Activated T-helper 1 cell treated with anti-CD3 and anti-CD28 coated beads, Interleukin-12 subunit alpha, Interleukin-12 subunit beta, Interleukin-2, Interleukin-4 antibody, amounts not matched to agents 30 ng/mL and 10 ng/mL and 1 ng/mL, durations not matched to agents 14 hours and 24 hours and 36 hours (primary cell): ENCODE data around the gene PRSS16. TPM values are rescaled to one million over a fixed set of nuclear protein-coding genes. Genes with fewer than 3 reads are reported as not detected.

Experiments
- DNase-seq: peaks from one replicate; pipeline ENCODE4 v3.0.0; 2021; ENCODE audit warnings: low spot score
- H3K27ac Mint-ChIP-seq: one replicate; pipeline ENCODE4 v1.8.0; 2021; ENCODE audit warnings: mild to moderate bottlenecking, mixed read lengths
- H3K27me3 Mint-ChIP-seq: one replicate; pipeline ENCODE4 v1.8.0; 2022; ENCODE audit warnings: mild to moderate bottlenecking, moderate library complexity, mixed read lengths; ENCODE audit not compliant: insufficient read depth
- H3K36me3 Mint-ChIP-seq: one replicate; pipeline ENCODE4 v1.8.0; 2021; ENCODE audit warnings: low read depth, mixed read lengths
- H3K4me1 Mint-ChIP-seq: one replicate; pipeline ENCODE4 v1.8.0; 2021; ENCODE audit warnings: low read depth, mixed read lengths
- H3K4me3 Mint-ChIP-seq: one replicate; pipeline ENCODE4 v1.8.0; 2021; ENCODE audit warnings: mild to moderate bottlenecking, moderate library complexity, mixed read lengths
- H3K9me3 Mint-ChIP-seq: one replicate; pipeline ENCODE4 v1.8.0; 2021; ENCODE audit warnings: mixed read lengths
- intact Hi-C: fragments of 100-400 bp; cut with micrococcal nuclease; formaldehyde crosslinking; loops from one replicate; pipeline ENCODE4 v1.15.1; 2024
- total RNA-seq: library from RNA; stranded (reverse); gene quantifications from 2 replicates; pipeline ENCODE4 v1.2.3, GENCODE V29; 2022

Gene PRSS16
- total RNA-seq, 1 donor from 2014 or later = 0.13 TPM

DNA sequence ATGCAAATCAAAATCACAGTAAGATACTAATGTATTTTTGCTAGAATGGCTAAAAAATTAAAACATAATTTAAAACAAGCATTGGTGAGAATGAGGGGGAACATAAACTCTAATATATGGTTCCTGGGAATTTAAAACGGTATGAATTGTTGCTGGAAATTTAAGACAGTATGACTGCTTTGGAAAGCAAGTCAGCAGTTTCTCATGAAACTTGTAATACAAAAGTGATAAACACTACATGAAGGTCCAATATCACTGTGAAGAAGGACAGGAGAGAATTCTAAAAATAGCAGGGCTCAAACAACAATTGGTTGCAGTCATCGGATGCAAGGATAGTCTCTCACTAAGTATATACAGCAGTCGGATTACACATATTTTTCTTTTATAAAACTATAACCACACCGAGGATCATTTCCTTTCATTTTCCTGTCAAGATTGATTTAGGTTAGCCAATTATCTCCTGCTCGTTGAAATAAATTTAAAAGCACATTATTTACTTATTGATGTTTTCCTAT, 18.5 kb upstream of the PRSS16 start:
- H3K36me3 Mint-ChIP-seq = no peaks in the 10 kb centered on the region
- H3K4me3 Mint-ChIP-seq = no peak overlapping the region
- H3K4me1 Mint-ChIP-seq = no peaks in the 10 kb centered on the region
- intact Hi-C loops = no loop called here
- H3K9me3 Mint-ChIP-seq = no peaks in the 10 kb centered on the region
- no peak overlapping the region for H3K27ac Mint-ChIP-seq
- no peak for DNase-seq
- peaks cover 19% of the 10 kb centered on the region for H3K27me3 Mint-ChIP-seq

DNA sequence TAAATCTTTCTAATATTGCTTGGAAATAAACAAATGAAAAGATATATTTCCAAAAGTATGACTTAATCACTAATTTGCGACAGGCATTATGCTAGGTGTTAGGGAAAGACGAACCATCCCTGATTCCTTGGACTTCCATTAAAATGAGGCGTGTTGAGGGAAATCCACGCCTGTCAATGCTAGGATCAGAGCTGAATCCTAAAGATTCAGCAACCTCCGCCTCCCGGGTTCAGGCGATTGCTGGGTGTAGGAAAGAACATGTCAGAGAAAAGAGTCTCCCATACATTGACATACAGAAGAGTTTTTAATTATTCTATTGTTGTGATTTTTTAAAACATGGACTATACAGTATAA, 16.8 kb upstream of the PRSS16 start:
- no peak for DNase-seq
- intact Hi-C loops = no loop called here
- no peak overlapping the region for H3K27ac Mint-ChIP-seq
- no peaks in the 10 kb centered on the region for H3K36me3 Mint-ChIP-seq
- H3K4me3 Mint-ChIP-seq = no peak overlapping the region
- H3K9me3 Mint-ChIP-seq = no peaks in the 10 kb centered on the region
- H3K4me1 Mint-ChIP-seq = peaks cover 5% of the 10 kb centered on the region
- H3K27me3 Mint-ChIP-seq = peaks cover 27% of the 10 kb centered on the region

DNA sequence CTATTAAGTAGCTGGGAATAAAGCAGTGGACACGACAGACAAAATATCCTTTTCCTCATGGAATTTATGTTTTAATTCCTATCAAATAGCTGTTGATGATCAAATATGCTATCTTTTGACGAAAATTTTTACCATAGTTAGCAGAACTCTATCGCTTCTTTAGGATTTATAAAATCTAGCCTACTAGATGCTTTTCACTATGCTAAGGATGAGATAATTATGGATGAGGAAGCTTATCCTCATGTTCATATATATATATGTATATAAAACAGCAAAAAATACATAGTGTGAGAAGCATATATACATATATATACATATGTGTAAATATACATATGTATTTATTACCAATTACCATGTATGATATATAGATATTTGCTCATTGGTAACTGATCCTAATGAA, 12.9 kb upstream of the PRSS16 start:
- peaks cover 5% of the 10 kb centered on the region for H3K36me3 Mint-ChIP-seq
- H3K9me3 Mint-ChIP-seq = no peaks in the 10 kb centered on the region
- H3K27me3 Mint-ChIP-seq = peaks cover 54% of the 10 kb centered on the region
- intact Hi-C loops = loop anchor here (2.0 kb wide), 1 partner anchor 20 kb away; no protein-coding TSS in a partner anchor
- peaks cover 23% of the 10 kb centered on the region for H3K4me1 Mint-ChIP-seq
- no peak for DNase-seq
- H3K27ac Mint-ChIP-seq = no peak overlapping the region
- H3K4me3 Mint-ChIP-seq = no peak overlapping the region

DNA sequence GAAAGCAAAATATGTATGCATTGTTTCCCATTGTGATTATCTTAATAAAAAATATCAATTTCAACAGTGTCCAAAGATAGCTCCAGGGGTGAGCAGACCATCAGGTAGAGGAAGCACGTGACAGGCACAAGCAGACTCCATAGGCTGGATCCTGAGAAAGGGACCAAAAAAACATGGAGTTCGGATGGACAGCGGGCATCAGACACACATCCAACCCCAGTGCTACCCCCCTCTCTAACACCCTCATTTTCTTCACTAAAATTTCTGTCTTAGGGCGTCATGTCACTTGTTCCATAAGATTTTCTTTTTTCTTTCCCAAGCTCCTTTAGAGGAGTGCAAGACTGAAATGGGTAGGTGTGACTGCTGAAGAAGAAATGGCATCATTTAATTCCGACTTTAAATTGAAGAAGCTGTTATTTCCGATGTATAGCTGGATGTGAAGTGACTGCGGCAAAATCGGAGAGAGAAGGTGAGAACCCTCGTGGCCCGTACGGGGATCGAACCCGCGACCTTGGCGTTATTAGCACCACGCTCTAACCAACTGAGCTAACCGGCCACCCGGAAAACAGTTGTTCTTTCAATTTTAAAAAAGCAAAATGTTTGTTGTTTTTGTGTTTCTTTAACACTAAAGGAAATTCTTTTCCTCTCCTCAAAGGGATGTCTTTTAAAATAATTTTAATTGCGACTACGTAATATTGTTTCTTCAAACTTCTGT, 10.3 kb upstream of the PRSS16 start:
- Mint-ChIP-seq H3K9me3 (no peaks in the 10 kb centered on the region), H3K4me3 (peak overlapping the region; percentile 71), H3K36me3 (peaks cover 5% of the 10 kb centered on the region), H3K27me3 (peaks cover 46% of the 10 kb centered on the region), H3K27ac (peak overlapping the region; percentile 25), H3K4me1 (peaks cover 23% of the 10 kb centered on the region)
- no peak for DNase-seq
- intact Hi-C loops = loop anchor here (5.0 kb wide), 1 partner anchor 435 kb away; no protein-coding TSS in a partner anchor

DNA sequence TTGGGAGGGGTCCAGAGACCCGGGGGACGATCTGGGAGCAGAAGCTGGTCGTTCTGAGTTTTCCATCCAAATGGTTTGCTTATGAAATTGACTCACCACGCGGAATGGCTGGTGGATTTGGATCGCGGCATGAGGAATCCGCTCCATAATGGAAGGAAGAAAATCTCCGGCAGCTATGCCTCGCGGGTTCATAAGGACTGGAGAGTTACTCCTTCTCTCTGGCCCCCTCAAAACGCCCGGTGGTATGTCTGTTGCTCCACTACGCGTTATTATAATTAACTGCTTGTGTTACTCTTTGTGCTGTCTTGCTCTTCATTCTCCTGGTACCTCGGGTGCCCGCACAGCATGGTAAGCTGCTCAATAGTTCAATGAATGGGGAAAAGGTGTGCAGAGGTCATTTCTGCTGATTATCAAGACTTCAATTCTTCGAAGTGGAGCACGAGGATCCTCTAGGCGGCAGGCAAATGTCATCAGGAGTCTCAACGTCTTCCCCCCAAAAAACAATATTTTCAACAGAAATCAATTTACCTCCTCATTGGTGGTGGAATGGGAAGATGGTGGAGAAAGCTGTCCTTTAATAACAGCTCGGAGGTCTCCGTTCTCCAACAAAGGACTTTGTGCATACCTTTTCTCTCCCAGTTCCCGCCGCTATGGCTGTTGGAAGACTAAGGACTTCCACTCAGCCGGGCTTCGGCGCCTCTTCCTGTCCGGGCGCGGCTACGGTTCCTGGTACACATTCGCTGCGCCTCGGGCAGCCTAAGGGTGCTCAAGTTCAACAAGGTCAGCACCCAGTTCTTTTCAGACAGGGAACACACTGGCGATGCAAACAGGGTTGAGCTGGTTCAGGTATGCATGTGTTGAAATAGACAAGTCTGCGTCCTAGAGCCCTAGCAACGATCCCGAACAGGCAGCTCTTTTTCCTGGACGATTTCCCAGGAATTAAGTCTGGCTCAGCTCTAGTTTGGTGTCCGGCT, 9.2 kb upstream of the PRSS16 start:
- Mint-ChIP-seq H3K4me1 (peaks cover 23% of the 10 kb centered on the region), H3K4me3 (peak overlapping the region; percentile 71), H3K9me3 (no peaks in the 10 kb centered on the region), H3K36me3 (peaks cover 5% of the 10 kb centered on the region), H3K27me3 (peaks cover 51% of the 10 kb centered on the region), H3K27ac (no peak overlapping the region)
- no peak for DNase-seq
- intact Hi-C loops = loop anchor here (2.0 to 5.0 kb wide), 2 partner anchors 51 to 434 kb away; no protein-coding TSS in a partner anchor

DNA sequence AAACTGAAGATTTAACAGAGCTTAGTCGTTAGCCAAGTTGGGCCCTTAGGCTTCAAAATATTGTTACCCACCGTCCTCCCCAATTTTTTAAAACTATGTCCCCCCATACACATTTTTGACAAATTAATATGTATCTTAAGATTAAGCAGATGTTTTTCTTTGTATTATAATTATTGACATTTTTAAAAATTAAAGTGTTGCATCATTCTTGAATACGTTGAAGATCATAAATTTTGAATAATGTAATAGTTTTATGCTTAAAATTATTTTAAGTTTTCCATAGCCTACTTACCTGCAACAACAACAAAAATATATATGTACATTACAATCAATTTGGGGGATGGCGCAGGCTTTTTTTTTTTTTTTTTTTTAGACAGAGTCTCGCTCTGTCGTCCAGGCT, 8.2 kb upstream of the PRSS16 start:
- intact Hi-C loops = loop anchor here (2.0 to 5.0 kb wide), 2 partner anchors 50 to 433 kb away; no protein-coding TSS in a partner anchor
- Mint-ChIP-seq H3K36me3 (peaks cover 5% of the 10 kb centered on the region), H3K4me3 (no peak overlapping the region), H3K4me1 (peaks cover 23% of the 10 kb centered on the region), H3K27me3 (peaks cover 51% of the 10 kb centered on the region), H3K9me3 (no peaks in the 10 kb centered on the region), H3K27ac (no peak overlapping the region)
- no peak for DNase-seq

DNA sequence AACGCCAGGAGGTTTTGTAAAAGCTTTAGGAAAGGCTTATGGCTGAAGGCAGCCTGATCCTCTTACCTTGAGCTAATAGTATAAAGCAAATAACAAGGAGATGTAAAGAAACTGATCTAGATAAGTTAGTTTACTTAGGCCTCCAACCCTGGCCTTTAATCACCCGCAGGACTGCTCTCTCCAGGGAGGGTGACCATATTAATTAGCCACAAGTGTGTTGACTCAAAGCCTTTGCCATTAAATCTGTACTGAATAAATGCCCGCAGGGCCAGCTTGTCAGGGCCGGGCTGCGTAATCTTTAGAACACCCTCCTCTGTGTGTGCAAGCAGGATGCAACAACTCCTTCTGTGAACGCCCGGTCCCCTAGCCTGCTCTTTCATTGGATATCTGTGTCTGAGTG, 6.1 kb upstream of the PRSS16 start:
- peaks cover 18% of the 10 kb centered on the region for H3K4me1 Mint-ChIP-seq
- H3K4me3 Mint-ChIP-seq = no peak overlapping the region
- intact Hi-C loops = no loop called here
- peaks cover 40% of the 10 kb centered on the region for H3K27me3 Mint-ChIP-seq
- no peak overlapping the region for H3K27ac Mint-ChIP-seq
- DNase-seq = no peak
- peaks cover 5% of the 10 kb centered on the region for H3K36me3 Mint-ChIP-seq
- no peaks in the 10 kb centered on the region for H3K9me3 Mint-ChIP-seq

DNA sequence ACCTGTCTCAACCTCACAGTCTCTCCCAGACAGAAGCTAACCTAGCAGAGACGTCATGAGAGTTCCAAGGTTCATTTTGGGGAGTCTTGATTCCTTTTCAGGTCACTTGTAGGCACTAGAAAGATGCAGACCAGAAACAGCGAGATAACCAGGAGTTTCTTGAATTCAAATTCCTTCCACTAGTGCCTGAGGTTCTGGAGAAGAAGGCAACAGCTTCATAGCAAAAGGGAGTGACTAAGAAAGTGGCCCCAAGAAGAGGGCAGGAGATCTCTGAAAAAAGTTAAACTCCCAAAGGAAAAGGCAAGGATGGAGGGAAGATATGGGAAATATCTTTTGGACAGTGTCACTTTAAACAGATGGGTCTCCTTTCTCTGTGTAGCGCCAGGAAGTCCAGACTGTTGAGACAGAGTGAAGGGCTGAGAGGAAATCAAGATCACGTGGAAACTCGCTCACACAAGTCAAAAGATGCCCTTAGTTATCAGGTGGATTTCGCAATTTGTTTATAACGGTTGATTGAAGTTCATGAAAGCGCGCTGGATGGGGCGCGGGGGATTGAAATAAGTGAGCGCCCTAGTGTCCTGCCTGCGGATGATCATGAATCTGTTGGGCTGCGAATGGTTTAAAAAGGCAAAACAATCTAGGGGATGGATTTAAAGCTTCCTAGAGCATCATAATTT, 4.8 kb upstream of the PRSS16 start:
- Mint-ChIP-seq H3K27ac (no peak overlapping the region), H3K27me3 (peaks cover 28% of the 10 kb centered on the region), H3K36me3 (peaks cover 5% of the 10 kb centered on the region), H3K4me1 (peaks cover 11% of the 10 kb centered on the region), H3K9me3 (no peaks in the 10 kb centered on the region), H3K4me3 (no peak overlapping the region)
- intact Hi-C loops = no loop called here
- DNase-seq = no peak

DNA sequence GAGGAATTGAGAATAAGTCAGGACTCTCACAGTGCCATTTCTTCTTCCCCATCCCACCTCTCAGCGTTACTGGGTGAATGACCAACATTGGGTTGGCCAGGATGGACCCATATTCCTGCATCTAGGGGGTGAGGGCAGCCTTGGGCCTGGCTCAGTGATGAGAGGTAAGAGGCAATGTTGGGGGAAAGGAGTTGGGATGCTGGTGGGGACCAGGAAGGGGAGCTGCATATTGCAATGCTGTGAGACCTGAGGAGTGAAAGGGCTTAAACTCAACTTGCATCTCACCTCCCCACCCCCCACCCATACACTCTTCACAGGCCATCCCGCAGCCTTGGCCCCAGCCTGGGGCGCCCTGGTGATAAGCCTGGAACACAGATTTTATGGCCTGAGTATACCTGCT, 1.3 kb downstream of the PRSS16 start:
- intact Hi-C loops = no loop called here
- peaks cover 36% of the 10 kb centered on the region for H3K27me3 Mint-ChIP-seq
- H3K4me1 Mint-ChIP-seq = peaks cover 5% of the 10 kb centered on the region
- no peak overlapping the region for H3K4me3 Mint-ChIP-seq
- no peak for DNase-seq
- no peaks in the 10 kb centered on the region for H3K36me3 Mint-ChIP-seq
- no peak overlapping the region for H3K27ac Mint-ChIP-seq
- H3K9me3 Mint-ChIP-seq = no peaks in the 10 kb centered on the region

DNA sequence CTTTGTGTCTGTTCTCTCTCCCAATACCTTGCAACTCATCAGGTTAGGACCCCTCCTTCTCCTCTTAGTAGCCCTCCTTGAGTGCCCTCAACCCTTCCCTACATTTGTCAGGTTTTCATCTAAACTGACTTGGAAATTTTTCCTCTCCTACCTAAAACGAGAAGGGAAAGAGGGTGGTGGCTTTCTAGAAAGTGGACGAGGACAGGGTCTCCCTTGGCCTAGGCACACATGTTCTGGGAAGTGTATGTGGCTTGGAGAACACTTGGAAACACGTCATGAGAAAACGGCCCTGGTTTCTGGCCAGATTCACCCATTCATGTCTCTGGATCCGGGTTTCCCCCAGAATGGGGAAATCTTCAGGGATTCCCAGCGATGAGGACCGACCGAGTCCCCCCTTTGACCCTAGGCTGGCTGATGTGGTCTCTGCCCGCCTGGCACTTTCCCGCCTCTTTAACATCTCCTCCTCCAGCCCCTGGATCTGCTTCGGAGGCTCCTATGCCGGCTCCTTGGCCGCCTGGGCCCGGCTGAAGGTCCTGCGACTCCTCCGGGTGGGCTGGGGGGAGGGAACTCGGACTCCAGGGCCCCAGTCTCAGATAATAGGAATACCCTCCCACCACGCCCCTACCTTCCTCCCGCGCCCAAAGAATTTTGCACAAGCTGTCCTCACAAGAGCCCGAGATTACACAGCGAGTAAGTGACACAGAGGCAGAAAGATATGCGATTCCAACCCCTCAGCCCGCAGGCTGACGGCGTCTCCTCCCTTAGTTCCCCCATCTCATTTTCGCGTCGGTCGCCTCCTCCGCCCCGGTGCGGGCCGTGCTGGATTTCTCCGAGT, 3.0 kb downstream of the PRSS16 start:
- no peaks in the 10 kb centered on the region for H3K36me3 Mint-ChIP-seq
- H3K4me1 Mint-ChIP-seq = peaks cover 5% of the 10 kb centered on the region
- peaks cover 38% of the 10 kb centered on the region for H3K27me3 Mint-ChIP-seq
- no peak overlapping the region for H3K27ac Mint-ChIP-seq
- intact Hi-C loops = loop anchor here (2.0 kb wide), 1 partner anchor 62 kb away; no protein-coding TSS in a partner anchor
- no peaks in the 10 kb centered on the region for H3K9me3 Mint-ChIP-seq
- H3K4me3 Mint-ChIP-seq = peak overlapping the region; percentile 87
- no peak for DNase-seq

DNA sequence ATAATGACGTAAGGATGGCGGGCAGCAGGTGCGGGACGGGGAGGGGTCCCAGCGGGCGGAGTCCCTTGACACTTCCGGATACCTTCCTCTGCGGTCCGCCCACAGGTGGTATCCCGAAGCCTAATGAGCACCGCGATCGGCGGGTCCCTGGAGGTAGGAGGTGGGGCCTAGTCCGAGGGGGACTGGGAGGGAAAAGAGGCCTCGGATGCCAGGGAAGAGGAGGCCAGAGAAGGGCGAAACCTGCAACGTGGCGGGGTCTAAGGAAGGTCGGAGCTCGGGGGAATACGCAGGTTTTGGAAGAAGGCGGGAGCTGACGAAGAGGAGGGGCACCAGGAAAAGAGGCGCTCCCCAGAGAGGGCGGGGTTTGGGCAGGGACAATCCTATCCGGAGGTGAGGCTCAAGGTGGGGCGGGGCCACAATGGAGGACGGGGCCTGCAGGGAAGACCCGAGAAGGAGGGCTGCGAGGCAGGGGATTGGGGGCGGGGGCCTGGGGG, 3.7 kb downstream of the PRSS16 start:
- H3K4me3 Mint-ChIP-seq = peak overlapping the region; percentile 87
- H3K27me3 Mint-ChIP-seq = peaks cover 44% of the 10 kb centered on the region
- intact Hi-C loops = loop anchor here (2.0 kb wide), 1 partner anchor 62 kb away; no protein-coding TSS in a partner anchor
- peaks cover 5% of the 10 kb centered on the region for H3K4me1 Mint-ChIP-seq
- no peaks in the 10 kb centered on the region for H3K9me3 Mint-ChIP-seq
- no peak overlapping the region for H3K27ac Mint-ChIP-seq
- DNase-seq = peak; percentile 54
- H3K36me3 Mint-ChIP-seq = no peaks in the 10 kb centered on the region
